ENCODE data around the gene ATAD2B.

DNA sequence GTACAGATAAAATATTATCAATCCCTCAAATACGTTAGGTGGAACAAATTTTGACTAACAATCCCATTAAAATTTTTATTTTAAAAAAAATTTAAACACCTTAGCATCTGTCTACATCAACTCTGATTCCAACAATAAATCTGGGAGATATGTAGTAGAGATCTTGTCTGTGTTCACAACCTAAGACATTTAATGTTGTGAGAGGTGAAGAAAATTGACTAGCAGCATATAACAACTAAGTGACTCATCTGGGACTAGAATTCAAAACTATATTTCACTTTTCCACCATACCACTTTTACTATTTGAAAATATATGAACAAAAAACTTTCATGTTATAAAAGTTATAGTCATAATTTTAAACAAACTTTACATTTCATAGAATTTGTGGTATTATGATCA is 97.9 kb downstream of the ATAD2B start:
- TF ChIP-seq, protein P1, sequence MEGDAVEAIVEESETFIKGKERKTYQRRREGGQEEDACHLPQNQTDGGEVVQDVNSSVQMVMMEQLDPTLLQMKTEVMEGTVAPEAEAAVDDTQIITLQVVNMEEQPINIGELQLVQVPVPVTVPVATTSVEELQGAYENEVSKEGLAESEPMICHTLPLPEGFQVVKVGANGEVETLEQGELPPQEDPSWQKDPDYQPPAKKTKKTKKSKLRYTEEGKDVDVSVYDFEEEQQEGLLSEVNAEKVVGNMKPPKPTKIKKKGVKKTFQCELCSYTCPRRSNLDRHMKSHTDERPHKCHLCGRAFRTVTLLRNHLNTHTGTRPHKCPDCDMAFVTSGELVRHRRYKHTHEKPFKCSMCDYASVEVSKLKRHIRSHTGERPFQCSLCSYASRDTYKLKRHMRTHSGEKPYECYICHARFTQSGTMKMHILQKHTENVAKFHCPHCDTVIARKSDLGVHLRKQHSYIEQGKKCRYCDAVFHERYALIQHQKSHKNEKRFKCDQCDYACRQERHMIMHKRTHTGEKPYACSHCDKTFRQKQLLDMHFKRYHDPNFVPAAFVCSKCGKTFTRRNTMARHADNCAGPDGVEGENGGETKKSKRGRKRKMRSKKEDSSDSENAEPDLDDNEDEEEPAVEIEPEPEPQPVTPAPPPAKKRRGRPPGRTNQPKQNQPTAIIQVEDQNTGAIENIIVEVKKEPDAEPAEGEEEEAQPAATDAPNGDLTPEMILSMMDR (IDR thresholded peaks at IDR 0.05; ENCODE audit: control extremely low read depth in 1 of 3, insufficient read depth in 1 of 3, low read depth in 1 of 3, low read length in 3 of 3): no peak
- no peak for TF ChIP-seq CHD1 (IDR thresholded peaks at IDR 0.05; ENCODE audit: low read depth, low read length)
- TF ChIP-seq EP300 (IDR thresholded peaks at IDR 0.05; ENCODE audit: borderline replicate concordance in 1 of 2, low read depth in 2 of 2, low read length in 2 of 2): no peak
- TF ChIP-seq SIRT6 (IDR thresholded peaks at IDR 0.05; ENCODE audit: low read length): no peak
- no peak for TF ChIP-seq FOSL1 (IDR thresholded peaks at IDR 0.05; ENCODE audit: insufficient read depth, low read depth, low read length)
- TF ChIP-seq, protein P2, sequence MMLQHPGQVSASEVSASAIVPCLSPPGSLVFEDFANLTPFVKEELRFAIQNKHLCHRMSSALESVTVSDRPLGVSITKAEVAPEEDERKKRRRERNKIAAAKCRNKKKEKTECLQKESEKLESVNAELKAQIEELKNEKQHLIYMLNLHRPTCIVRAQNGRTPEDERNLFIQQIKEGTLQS (IDR thresholded peaks at IDR 0.05; ENCODE audit: insufficient read depth, low read depth, low read length): no peak
- TF ChIP-seq RFX5 (IDR thresholded peaks at IDR 0.05; ENCODE audit: borderline replicate concordance, low read depth, low read length): no peak
- TF ChIP-seq, protein P3, sequence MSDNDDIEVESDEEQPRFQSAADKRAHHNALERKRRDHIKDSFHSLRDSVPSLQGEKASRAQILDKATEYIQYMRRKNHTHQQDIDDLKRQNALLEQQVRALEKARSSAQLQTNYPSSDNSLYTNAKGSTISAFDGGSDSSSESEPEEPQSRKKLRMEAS (IDR thresholded peaks at IDR 0.05): no peak
- no peak for TF ChIP-seq YY1 (IDR thresholded peaks at IDR 0.05; ENCODE audit: low read depth, low read length)
- no peak for TF ChIP-seq BCL11A (IDR thresholded peaks at IDR 0.05; ENCODE audit: low read depth in 2 of 2, low read length in 2 of 2)
- TF ChIP-seq TBP (IDR thresholded peaks at IDR 0.05; ENCODE audit: low read depth, low read length): no peak
- TF ChIP-seq SUZ12 (IDR thresholded peaks at IDR 0.05; ENCODE audit: low read length): no peak

Data from H1 (cell line).